Lung (tissue), 12 donors: ENCODE measurements around the gene CCDC149. TPM values are rescaled to one million over a fixed set of nuclear protein-coding genes. Genes with fewer than 3 reads are reported as not detected.
A peak's percentile ranks its signal among the peaks of the same experiment; 100 is the strongest.

ENCODE experiments used
- ATAC-seq: fragments of 200-7000 bp; cut with Tn5 transposase; one replicate; pipeline ENCODE4 v1.9.1; 2020; ENCODE audit warnings: moderate number of reproducible peaks; ENCODE audit not compliant: insufficient read depth, low FRiP score
- DNase-seq, 3 donors: peaks; one replicate each; pipeline ENCODE4 v3.0.0-alpha.2; 2013 to 2017
- H3K27ac ChIP-seq, 2 donors: one replicate each; pipeline ENCODE4 v1.5.1; 2013; ENCODE audit warnings: mild to moderate bottlenecking in 2 of 2, moderate library complexity in 2 of 2, control low read depth in 1 of 2, inconsistent platforms in 1 of 2, low read depth in 1 of 2, low read length in 1 of 2
- H3K27me3 ChIP-seq, 3 donors: one replicate each; pipeline ENCODE4 v1.5.1; 2013; ENCODE audit warnings: low read length in 2 of 3; ENCODE audit not compliant: control insufficient read depth in 3 of 3, insufficient read depth in 3 of 3
- H3K36me3 ChIP-seq, 4 donors: one replicate each; pipeline ENCODE4 v1.5.1; 2013; ENCODE audit warnings: low read length in 4 of 4, mild to moderate bottlenecking in 1 of 4, moderate library complexity in 1 of 4; ENCODE audit not compliant: control insufficient read depth in 4 of 4, insufficient read depth in 4 of 4
- H3K4me1 ChIP-seq, 5 donors: one replicate each; pipeline ENCODE4 v1.5.1; 2013; ENCODE audit warnings: low read length in 5 of 5, mild to moderate bottlenecking in 2 of 5, moderate library complexity in 1 of 5; ENCODE audit not compliant: control insufficient read depth in 5 of 5, insufficient read depth in 5 of 5
- H3K4me3 ChIP-seq: one replicate; pipeline ENCODE4 v1.5.1; 2013; ENCODE audit warnings: mild to moderate bottlenecking, control low read depth, moderate library complexity
- H3K9ac ChIP-seq, 2 donors: one replicate each; pipeline ENCODE4 v1.5.1; 2013; ENCODE audit warnings: low read length in 2 of 2, control low read depth in 1 of 2; ENCODE audit not compliant: insufficient read depth in 1 of 2
- H3K9me3 ChIP-seq, 4 donors: one replicate each; pipeline ENCODE4 v1.5.1; 2013; ENCODE audit warnings: low read length in 3 of 4, mild to moderate bottlenecking in 1 of 4, moderate library complexity in 1 of 4; ENCODE audit not compliant: control insufficient read depth in 4 of 4, insufficient read depth in 3 of 4
- WGBS, 2 donors: extraction: QIAGEN DNeasy Blood & Tissue Kit; methylation state at CpG; one replicate each; pipeline ENCODE4 v1.1.7; 2013; 5-methylcytosine and 5-hydroxymethylcytosine counted together
- polyA plus RNA-seq, 2 donors: library from polyadenylated mRNA; stranded (reverse); fragments of 200-250 nt; gene quantifications; one replicate each; pipeline ENCODE4 v1.2.1, GENCODE V29; 2013
- total RNA-seq, 2 donors: library from RNA; depleted of rRNA in 1 of 2; stranded (reverse); fragments of >200 nt in 1 of 2; gene quantifications; one replicate each; pipeline ENCODE4 v1.2.1, GENCODE V29; 2014 to 2021
- TF ChIP-seq, protein P1 (sequence below): IDR thresholded peaks from 2 replicates; pipeline ENCODE4 v1.5.1; 2012; ENCODE audit warnings: mild to moderate bottlenecking; ENCODE audit errors: control extremely low read depth, extremely low read depth
- donor health status: control.
- donor health status: control.
- donor health status: Bipolar disorder and iron deficiency.
- donor health status: healthy.
- donor health status: DM: yes; HTN: yes; CAD: no.

The CCDC149 gene
- total and polyA plus RNA-seq, 4 donors = 8.6 to 21.4 (median 17.1) TPM

DNA sequence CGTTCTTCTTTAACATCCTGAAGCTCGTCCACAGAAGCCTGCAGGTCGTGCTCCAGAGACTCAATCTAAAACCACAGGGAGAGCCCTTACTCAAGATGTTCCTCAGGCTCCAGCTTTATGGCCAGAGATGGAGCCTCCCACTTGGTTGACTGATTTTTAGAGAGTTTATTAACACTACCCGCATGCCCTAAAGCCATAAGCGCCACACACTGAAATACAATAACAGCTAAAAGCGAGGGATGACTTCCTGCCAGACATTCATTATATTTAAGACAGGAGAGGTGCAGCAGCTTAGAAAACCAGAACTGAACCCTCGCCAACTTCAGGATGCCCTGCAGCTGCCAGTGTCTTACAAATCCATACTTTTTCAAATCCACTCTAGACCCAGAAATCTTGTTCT lies 75.5 kb downstream of the CCDC149 start:
- DNase-seq (no peak), ATAC-seq (no peak)
- H3K36me3 ChIP-seq = peaks cover 5 to 14% (median 11%) of the 10 kb centered on the region in 4 donors
- 94 to 95% methylated on average over 7 of the region's 7 CpGs for WGBS, 2 donors
- no peak overlapping the region for H3K4me3 ChIP-seq
- H3K27ac ChIP-seq = no peak overlapping the region
- TF ChIP-seq, protein P1, sequence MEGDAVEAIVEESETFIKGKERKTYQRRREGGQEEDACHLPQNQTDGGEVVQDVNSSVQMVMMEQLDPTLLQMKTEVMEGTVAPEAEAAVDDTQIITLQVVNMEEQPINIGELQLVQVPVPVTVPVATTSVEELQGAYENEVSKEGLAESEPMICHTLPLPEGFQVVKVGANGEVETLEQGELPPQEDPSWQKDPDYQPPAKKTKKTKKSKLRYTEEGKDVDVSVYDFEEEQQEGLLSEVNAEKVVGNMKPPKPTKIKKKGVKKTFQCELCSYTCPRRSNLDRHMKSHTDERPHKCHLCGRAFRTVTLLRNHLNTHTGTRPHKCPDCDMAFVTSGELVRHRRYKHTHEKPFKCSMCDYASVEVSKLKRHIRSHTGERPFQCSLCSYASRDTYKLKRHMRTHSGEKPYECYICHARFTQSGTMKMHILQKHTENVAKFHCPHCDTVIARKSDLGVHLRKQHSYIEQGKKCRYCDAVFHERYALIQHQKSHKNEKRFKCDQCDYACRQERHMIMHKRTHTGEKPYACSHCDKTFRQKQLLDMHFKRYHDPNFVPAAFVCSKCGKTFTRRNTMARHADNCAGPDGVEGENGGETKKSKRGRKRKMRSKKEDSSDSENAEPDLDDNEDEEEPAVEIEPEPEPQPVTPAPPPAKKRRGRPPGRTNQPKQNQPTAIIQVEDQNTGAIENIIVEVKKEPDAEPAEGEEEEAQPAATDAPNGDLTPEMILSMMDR = no peak
- H3K9me3 ChIP-seq = peaks cover 0 to 3% (median under 1%) of the 10 kb centered on the region in 4 donors
- H3K9ac ChIP-seq = no peak overlapping the region
- H3K27me3 ChIP-seq = no peaks in the 10 kb centered on the region
- peaks cover 0 to 24% (median 2%) of the 10 kb centered on the region in 5 donors for H3K4me1 ChIP-seq

- peaks cover 0 to 3% (median under 1%) of the 10 kb centered on the region in 4 donors for H3K9me3 ChIP-seq
- ATAC-seq = no peak
- H3K4me3 ChIP-seq = no peak overlapping the region
- H3K9ac ChIP-seq = no peak overlapping the region
- TF ChIP-seq, protein P1 = no peak
- no peak for DNase-seq
- WGBS, 2 donors = 95 to 96% methylated on average over 6 of the region's 6 CpGs
- H3K4me1 ChIP-seq = peaks cover 0 to 19% (median 0%) of the 10 kb centered on the region in 5 donors
- H3K27ac ChIP-seq = no peak overlapping the region
- peaks cover 5 to 14% (median 11%) of the 10 kb centered on the region in 4 donors for H3K36me3 ChIP-seq
- no peaks in the 10 kb centered on the region for H3K27me3 ChIP-seq
Observed at GRCh38 chr4:24836661-24837242, 76.1 kb downstream of the CCDC149 start.

GRCh38 chr4:24835696-24836095 lies 77.1 kb downstream of the CCDC149 start:
- H3K4me3 ChIP-seq = no peak overlapping the region
- TF ChIP-seq, protein P1 = no peak
- H3K9ac ChIP-seq = no peak overlapping the region
- H3K4me1 ChIP-seq = peaks cover 0 to 9% (median 0%) of the 10 kb centered on the region in 5 donors
- no peak overlapping the region for H3K27ac ChIP-seq
- peak in 2 of 3 donors; percentile 33 to 69 for DNase-seq
- H3K36me3 ChIP-seq = peaks cover 10 to 17% (median 12%) of the 10 kb centered on the region in 4 donors
- 89 to 90% methylated on average over 4 of the region's 4 CpGs for WGBS, 2 donors
- no peaks in the 10 kb centered on the region for H3K27me3 ChIP-seq
- peaks cover 0 to 2% (median under 1%) of the 10 kb centered on the region in 4 donors for H3K9me3 ChIP-seq
- ATAC-seq = no peak

GRCh38 chr4:24831637-24832036 lies 81.2 kb downstream of the CCDC149 start:
- Histone ChIP-seq H3K4me3 (no peak overlapping the region), H3K36me3 (peaks cover 0 to 23% (median 18%) of the 10 kb centered on the region in 4 donors), H3K9ac (no peak overlapping the region), H3K4me1 (peaks cover 0 to 9% (median 0%) of the 10 kb centered on the region in 5 donors), H3K27me3 (no peaks in the 10 kb centered on the region), H3K27ac (no peak overlapping the region), H3K9me3 (peaks cover 0 to 2% (median 0%) of the 10 kb centered on the region in 4 donors)
- TF ChIP-seq, protein P1 = no peak
- no peak for ATAC-seq
- no peak for DNase-seq
- 92 to 96% methylated on average over 3 of the region's 3 CpGs for WGBS, 2 donors
